ENCODE measurements around the gene STMN1. TPM values are rescaled to one million over a fixed set of nuclear protein-coding genes. Genes with fewer than 3 reads are reported as not detected.

The STMN1 gene
- total RNA-seq, 1 experiment from 2014 or later, result 418 TPM

DNA sequence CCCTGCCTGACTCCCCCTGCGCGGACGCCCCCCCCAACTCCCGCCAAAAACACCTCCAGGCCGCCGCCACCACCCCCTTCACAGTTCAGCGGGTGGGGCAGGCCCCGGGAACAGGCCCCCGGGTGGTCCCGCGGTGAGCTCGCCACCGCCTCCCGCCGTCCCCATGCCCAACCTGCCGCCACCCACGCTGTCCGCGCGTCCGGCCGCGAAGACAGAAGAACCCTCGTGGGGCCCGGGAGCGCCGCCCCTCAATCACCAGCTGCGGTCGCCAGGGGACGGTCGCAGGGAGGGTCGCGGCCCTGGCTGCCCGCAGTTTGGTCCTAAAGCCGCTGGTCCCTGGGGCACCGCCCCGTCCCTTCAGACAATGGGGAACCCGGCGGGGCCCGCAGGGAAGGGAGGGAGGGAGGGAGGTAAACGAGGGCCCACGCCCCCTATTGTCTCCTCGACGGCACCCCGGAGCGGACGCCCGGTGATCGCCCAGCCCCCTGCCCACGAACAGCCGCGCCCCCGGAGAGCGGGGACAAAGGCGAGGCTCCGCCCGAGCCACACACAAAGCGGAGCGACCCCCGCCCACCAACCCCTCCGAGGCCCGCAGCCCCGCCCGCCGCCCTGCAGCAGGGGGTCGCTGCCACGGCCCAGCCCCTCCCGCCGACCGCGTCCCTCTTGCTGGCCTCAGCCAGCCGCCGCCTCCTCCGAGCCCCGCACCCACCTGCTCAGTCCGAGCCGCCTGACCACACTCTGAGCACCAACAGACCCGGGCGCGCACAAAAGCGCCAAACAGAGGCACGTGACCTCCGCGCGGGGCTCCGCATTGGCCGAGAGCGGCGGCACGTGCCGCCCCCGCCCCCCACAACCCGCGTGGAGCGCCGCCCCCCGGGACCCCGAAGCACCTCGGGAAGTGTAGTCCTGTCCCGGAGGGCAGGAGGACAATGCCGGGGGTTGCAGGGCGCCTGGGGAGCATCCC lies at the start of gene STMN1 (continued):
- TF ChIP-seq TEAD1 (CRISPR knock-in tag; IDR thresholded peaks at IDR 0.05) (no peak), E2F1 (CRISPR knock-in tag; IDR thresholded peaks at IDR 0.05) (no peak), CREM (CRISPR knock-in tag; IDR thresholded peaks at IDR 0.05) (peak; percentile 75; the same call in 1 of the 2 replicates), E2F5 (CRISPR knock-in tag; IDR thresholded peaks at IDR 0.05) (peak; percentile 86), NFYB (CRISPR knock-in tag; conservative IDR thresholded peaks at IDR 0.05; ENCODE audit: low read depth) (peak; percentile 80), ZNF671 (CRISPR knock-in tag; IDR thresholded peaks at IDR 0.05) (peak; percentile 53; the same call in 1 of the 2 replicates), JUN (CRISPR knock-in tag; IDR thresholded peaks at IDR 0.05) (no peak), GABPB1 (CRISPR knock-in tag; IDR thresholded peaks at IDR 0.05) (peak; percentile 42; the same call in 1 of the 2 replicates), PRDM15 (CRISPR knock-in tag; IDR thresholded peaks at IDR 0.05) (no peak), TEAD4 (CRISPR knock-in tag; IDR thresholded peaks at IDR 0.05) (no peak), IRF2 (CRISPR knock-in tag; IDR thresholded peaks at IDR 0.05; ENCODE audit: borderline replicate concordance, low read depth) (no peak), ZNF425 (CRISPR knock-in tag; conservative IDR thresholded peaks at IDR 0.05) (no peak), NFATC4 (CRISPR knock-in tag; IDR thresholded peaks at IDR 0.05) (no peak), MLX (CRISPR knock-in tag; IDR thresholded peaks at IDR 0.05) (no peak)
- TF ChIP-seq, protein P1, sequence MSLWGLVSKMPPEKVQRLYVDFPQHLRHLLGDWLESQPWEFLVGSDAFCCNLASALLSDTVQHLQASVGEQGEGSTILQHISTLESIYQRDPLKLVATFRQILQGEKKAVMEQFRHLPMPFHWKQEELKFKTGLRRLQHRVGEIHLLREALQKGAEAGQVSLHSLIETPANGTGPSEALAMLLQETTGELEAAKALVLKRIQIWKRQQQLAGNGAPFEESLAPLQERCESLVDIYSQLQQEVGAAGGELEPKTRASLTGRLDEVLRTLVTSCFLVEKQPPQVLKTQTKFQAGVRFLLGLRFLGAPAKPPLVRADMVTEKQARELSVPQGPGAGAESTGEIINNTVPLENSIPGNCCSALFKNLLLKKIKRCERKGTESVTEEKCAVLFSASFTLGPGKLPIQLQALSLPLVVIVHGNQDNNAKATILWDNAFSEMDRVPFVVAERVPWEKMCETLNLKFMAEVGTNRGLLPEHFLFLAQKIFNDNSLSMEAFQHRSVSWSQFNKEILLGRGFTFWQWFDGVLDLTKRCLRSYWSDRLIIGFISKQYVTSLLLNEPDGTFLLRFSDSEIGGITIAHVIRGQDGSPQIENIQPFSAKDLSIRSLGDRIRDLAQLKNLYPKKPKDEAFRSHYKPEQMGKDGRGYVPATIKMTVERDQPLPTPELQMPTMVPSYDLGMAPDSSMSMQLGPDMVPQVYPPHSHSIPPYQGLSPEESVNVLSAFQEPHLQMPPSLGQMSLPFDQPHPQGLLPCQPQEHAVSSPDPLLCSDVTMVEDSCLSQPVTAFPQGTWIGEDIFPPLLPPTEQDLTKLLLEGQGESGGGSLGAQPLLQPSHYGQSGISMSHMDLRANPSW (CRISPR knock-in tag; conservative IDR thresholded peaks at IDR 0.05; ENCODE audit: low read depth), result no peak
- TF ChIP-seq, protein P2, sequence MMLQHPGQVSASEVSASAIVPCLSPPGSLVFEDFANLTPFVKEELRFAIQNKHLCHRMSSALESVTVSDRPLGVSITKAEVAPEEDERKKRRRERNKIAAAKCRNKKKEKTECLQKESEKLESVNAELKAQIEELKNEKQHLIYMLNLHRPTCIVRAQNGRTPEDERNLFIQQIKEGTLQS (CRISPR knock-in tag; conservative IDR thresholded peaks at IDR 0.05), result no peak
